Cerebellar cortex (tissue), 1 donor: ENCODE data around the gene SERAC1.
A peak's percentile ranks its signal among the peaks of the same experiment; 100 is the strongest.

Experiments
- DNase-seq: peaks from one replicate; pipeline ENCODE4 v3.0.0-alpha.2; 2015; ENCODE audit warnings: low spot score

SERAC1 gene

DNA sequence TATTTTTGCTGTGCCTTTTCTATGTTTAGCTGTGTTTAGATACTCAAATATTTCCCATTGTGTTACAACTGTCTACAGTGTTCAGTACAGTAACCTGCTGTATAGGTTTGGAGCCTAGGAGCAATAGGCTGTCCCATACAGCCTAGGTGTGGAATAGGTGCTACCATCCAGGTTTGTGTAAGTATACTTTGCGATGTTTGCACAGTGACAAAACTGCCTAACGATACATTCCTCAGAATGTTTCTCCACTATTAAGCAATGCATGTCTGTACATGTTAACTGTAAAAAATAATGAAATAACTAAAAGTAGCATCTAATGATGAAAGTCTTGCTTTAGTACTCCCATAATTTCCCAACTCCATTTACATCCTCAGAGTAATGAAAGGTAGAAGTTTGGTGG, 46.0 kb downstream of the SERAC1 start:
- DNase-seq: no peak

DNA sequence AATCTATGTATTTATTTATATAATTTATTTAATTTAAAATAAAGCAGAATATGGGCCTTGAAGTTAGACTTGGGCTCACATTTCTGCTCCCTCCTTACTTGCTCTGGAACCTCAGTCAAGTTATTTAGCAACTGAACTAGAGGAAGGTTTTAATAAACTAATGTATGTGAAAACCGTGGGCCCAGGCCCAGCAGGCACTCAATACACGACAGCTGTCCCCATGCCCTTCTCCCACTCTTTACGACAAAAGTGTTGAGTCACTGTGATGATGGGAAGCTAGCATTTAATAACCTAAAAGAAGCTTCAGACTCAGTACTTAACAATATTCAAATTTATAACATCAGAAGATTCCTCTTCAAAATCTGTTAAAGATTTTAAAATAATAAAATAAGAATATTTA, 46.7 kb downstream of the SERAC1 start:
- no peak for DNase-seq

DNA sequence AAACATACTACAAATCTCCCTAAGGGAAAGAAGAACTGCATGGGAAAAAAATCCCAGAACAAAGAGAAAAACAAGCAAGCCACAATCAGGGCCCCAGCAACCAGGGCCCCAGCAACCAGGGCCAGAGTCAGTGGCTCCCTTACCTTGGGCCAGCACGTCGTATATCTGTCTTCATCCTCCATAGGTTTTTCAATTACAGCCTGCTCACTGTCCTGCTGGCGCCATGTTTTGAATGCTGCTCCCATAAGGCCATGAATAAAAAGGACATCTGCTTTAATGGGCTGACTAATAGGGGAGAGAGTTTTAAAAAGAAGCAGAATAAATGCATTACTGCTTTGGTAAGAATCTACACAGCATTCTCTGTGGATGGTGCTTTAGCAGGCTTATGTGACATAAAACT, 49.2 kb downstream of the SERAC1 start:
- no peak for DNase-seq

DNA sequence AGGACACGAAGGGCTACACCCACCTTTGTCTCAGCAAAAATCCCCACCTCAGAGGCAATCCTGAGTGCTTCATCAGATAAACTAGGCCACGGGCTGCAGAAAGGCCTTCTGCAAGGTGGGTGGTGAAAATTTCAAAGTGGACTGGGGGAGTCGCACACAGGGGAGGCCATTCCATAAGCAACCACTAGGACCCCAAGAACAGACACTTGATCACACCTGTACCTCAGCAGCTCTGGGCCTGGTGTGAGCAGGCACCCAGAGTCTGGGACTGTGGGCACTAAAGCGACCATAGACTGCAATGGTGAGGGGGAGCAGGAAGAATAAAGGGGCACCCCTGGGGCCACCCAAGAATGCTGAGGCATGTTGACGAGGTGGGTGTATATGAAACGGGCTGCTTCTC, 52.6 kb downstream of the SERAC1 start:
- no peak for DNase-seq

DNA sequence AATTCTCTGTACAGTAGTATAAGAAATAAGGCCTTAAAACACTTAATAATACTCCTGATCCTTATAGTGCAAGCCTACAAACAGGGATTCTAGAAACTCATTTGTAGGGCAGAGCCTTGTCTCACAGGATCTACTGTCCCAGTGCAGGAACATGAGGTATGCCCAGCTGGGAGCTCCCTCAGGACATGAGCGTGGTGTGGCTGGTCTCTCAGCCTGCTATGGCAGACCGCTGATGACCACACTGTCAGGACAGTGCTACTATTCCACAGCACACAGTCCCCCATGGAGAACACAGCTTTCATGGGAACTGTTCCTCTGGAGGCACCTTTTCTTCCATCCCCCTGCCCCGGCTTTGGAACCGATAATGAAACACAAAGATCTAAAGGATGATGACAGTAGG, 53.0 kb downstream of the SERAC1 start:
- DNase-seq: no peak

- DNase-seq: no peak
Observed at GRCh38 chr6:158113802-158114201, 54.3 kb downstream of the SERAC1 start.

DNA sequence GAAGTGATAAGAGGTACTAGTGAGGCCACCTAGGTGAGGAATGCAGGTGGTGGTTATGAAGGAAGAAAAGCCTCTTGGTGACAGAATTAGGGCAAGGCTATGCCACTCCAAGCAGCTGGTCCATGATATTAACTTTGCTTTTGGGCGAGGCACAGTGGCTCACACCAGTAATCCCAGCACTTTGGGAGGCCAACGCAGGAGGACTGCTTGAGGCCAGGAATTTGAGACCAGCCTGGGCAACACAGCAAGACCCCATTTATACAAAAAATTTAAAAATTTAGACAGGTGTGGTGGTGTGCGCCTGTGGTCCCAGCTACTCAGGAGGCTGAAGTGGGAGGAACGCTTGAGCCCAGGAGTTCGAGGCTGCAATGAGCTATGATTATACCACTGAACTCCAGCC, 56.1 kb downstream of the SERAC1 start:
- no peak for DNase-seq

DNA sequence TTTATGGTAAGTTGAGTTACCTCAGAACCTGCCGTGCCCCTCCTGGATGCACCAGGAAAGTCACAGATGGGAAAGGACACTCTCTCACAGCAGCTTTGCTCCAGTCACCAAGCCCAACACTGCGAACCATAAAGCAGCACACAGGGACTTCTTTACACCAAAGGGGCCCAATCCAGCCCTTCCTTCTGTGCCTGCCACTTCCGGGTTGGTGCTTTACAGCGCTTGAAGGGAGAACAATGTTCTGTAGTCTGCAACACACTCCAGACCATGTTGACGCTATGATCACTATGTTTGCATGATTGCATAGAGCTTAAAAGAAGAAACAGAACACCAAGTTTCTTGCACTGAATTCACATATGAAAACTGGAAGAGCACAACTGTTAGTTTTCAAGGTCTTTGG, 57.1 kb downstream of the SERAC1 start:
- no peak for DNase-seq

DNA sequence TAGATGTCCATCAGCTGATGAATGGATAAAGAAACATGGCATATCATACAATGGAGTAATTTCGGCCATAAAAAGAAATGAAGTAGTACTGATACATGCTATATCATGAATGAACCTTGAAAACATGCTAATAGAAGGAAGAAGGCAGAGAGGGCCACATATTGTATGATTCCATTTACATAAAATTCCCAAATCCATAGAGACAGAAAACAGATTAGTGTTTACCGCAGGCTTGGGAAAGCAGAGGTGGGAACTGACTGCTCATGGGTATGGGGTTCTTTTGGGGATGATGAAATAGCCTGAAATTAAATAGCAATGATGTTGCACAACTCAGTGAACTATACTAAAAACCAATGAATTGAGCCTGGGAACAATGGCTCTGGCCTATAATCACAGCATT, 58.3 kb downstream of the SERAC1 start:
- no peak for DNase-seq

- no peak for DNase-seq
Observed at GRCh38 chr6:158104696-158105095, 63.4 kb downstream of the SERAC1 start.

GRCh38 chr6:158103228-158103627, 64.8 kb downstream of the SERAC1 start:
- DNase-seq: no peak

DNA sequence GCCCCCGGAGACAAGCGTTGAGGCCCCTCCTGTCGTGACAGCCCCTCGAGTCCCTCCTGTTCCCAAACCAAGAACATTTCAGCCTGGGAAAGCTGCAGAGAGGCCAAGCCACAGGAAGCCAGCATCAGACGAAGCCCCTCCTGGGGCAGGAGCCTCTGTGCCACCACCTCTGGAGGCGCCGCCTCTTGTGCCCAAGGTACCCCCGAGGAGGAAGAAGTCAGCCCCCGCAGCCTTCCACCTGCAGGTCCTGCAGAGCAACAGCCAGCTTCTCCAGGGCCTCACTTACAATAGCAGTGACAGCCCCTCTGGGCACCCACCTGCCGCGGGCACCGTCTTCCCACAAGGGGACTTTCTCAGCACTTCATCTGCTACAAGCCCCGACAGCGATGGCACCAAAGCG, 72.4 kb downstream of the SERAC1 start:
- no peak for DNase-seq

GRCh38 chr6:158095031-158095430, 73.0 kb downstream of the SERAC1 start:
- no peak for DNase-seq

DNA sequence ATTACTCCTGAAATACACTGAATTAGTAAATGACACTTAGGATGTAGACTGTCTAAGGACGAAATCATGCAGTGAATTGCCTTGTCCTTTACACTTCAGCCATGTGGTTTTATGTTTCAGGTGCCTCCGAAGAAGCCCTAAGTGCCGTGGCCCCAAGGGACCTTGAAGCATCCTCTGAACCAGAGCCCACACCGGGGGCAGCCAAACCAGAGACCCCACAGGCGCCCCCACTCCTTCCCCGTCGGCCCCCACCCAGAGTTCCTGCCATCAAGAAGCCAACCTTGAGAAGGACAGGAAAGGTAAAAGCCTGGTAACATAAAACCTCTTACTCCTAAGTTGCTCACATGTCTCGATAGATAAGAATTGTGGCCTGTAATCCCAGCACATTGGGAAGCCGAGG, 75.3 kb downstream of the SERAC1 start:
- no peak for DNase-seq

- no peak for DNase-seq
Observed at GRCh38 chr6:158087224-158087867, 80.7 kb downstream of the SERAC1 start.

GRCh38 chr6:158086504-158087223, 81.4 kb downstream of the SERAC1 start:
- DNase-seq: peak; percentile 5

- DNase-seq: no peak
Observed at GRCh38 chr6:158086054-158086503, 82.0 kb downstream of the SERAC1 start.

GRCh38 chr6:158085261-158086053, 82.6 kb downstream of the SERAC1 start:
- DNase-seq: no peak

- no peak for DNase-seq
Observed at GRCh38 chr6:158083455-158084325, 84.4 kb downstream of the SERAC1 start.

GRCh38 chr6:158081657-158081935, 86.5 kb downstream of the SERAC1 start:
- DNase-seq: no peak

- DNase-seq: no peak
Observed at GRCh38 chr6:158080849-158081656, 87.0 kb downstream of the SERAC1 start.
